Measurements from ENCODE around the gene MARK1.
A peak's percentile ranks its signal among the peaks of the same experiment; 100 is the strongest.

Gene MARK1

DNA sequence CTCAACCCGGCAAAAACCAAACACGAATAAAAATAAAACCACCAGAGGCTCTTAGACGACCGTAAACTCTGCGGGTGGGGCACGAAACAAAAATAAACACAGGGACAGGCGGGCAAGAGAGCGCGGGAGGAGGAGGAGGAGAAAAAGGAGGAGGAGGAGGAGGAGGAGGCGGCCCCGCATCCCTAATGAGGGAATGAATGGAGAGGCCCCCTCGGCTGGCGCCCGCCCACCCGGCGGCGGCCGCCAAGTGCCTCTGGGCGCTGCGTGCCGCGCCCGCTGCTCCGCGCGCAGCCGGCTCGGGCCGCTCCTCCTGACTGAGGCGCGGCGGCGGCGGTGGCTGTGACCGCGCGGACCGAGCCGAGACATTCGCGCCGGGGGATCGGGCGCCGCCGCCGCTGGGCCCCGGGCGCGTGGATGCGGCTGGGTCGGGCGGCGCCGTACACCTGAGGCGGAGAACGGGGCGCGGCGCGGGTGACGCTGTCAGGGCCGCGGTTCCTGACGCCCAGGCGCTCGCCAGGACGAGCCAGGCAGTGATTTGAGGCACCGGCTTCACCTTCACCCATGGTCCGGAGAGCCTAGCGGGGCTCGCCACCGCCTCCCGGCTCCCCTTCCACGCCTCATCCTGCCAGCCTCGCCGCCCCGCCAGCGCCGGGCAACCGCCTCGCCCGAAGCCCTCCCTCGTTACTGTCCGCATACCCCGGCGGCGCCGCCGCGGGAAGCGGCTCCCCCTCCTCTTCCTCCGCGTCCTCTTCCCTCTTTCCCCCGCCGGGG, at the start of gene MARK1:
MARK1 (plus strand) TSS at position 229 of the 771 bp plus-strand sequence. CDS start 687 bp downstream, outside the sequence.
- peak; percentile 56 for DNase-seq (ENCODE audit: low spot score)

DNA sequence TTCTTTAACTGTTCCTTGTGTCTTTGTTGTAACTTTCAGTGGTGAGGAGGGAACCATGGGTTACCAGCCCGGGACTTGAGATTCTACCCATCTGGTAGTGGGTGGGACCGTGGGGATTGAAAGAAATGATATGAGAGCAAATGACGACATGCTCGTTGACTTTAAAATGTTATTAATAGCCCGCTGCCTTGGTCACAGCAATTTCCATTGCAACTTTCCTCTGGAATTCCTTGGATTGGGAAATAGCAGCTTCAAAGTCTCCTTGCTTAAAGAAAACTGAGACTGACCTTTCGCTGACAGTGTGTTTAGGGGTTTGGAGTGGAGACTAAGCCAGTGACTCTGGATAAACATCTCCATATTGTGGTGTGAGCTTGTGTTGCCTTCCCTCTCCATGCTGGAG, 44.2 kb upstream of the MARK1 start:
- DNase-seq (ENCODE audit: low spot score): no peak

DNA sequence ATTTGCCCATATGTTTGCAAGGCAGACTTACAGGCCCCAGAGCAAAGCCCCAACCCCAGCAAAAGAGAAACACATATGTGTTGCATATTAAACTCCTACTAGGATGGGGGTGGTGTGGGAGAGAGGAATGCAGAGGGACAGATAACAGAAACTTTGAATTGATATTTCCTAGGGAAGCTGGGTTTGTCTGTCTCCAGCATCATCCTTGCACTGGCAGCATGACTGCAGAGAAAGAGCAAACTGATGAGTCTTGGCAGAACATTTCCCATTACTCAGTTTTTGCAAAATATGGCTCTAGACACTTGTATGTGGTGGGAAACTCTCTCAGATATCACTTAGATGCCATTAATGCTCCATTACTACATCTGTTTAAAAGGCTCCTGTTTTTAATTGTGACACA, 43.8 kb upstream of the MARK1 start:
- DNase-seq (ENCODE audit: low spot score): no peak

DNA sequence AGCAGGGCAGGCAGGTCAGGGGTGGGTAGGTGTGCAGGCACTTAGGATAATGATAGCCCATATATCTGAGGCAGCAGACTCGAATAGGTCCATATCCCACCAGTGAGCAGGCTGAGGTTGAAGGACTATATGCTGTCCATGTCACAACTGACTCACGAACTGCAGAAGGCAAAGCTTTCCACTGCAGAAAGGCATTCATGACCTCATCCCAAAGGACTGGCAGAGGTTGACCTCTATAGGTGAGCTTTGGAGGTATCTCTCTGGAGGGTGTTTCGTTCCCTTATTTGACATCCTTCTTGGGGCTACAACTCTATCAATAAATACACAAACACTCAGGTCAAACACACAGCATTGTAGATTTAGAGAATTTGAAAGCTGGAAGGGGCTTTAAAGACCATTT, 42.8 kb upstream of the MARK1 start:
- DNase-seq (ENCODE audit: low spot score): no peak

DNA sequence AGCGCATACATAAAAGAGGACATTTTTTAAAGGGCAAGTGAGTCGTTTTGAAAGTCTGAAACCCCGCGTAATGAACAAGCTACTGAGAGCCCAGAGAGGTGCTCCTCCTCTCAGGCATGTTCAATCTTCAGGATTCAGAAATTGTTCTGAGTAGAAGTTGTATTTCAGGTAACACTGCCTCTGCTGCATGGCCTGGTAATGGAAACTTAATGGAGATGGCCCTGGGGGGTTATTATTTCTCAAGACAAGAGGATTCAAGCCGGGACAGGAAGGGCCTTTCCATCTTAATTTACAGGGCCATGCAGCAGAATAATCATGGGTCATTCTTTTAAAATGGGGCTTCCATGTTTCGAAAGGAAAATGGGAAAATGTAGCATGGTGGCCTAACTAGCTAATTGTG, 42.1 kb upstream of the MARK1 start:
- no peak for DNase-seq (ENCODE audit: low spot score)

DNA sequence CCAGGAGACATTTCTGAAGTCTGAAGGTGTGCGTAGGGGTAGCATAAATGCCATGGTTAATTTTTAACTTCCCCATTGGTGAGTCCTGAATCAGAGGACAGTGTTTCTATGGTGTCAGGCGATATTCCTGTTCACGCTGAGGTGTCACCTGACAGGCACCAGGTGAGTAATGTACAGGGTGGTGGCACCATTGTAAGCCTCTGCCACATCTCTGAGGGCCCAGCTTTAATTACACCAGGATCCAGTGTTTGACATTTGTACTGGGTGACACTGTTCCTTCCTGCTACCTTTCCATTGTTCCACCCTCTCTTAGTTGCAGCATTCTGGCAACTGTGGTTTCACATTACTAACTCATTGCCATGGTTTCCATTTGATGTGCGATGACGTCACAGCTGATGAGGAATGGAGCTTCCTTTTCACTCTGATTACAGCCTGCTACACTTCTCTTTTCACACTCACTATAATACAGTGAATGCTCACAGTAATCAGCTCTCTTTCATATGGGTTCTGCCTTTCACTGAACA, 40.6 kb upstream of the MARK1 start:
- DNase-seq (ENCODE audit: low spot score): no peak

DNA sequence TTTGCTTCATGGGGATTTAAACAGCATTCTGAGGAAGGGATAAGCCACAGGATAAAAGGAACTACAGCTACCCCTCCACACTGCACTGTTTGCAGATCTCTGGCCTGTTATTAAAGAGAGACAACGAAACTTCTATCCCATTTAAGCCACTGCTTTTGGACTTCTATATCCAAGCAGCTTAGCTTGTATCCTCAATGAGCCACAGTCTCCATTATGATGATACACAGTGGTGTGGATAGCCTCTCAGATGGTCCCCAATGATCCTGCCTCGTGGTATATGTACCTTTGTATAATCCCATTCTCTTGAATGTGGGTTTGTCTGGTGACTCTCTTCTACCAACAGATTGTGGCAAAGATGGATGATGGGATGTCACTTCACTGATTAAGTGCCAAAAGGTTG, 36.0 kb upstream of the MARK1 start:
- no peak for DNase-seq (ENCODE audit: low spot score)

DNA sequence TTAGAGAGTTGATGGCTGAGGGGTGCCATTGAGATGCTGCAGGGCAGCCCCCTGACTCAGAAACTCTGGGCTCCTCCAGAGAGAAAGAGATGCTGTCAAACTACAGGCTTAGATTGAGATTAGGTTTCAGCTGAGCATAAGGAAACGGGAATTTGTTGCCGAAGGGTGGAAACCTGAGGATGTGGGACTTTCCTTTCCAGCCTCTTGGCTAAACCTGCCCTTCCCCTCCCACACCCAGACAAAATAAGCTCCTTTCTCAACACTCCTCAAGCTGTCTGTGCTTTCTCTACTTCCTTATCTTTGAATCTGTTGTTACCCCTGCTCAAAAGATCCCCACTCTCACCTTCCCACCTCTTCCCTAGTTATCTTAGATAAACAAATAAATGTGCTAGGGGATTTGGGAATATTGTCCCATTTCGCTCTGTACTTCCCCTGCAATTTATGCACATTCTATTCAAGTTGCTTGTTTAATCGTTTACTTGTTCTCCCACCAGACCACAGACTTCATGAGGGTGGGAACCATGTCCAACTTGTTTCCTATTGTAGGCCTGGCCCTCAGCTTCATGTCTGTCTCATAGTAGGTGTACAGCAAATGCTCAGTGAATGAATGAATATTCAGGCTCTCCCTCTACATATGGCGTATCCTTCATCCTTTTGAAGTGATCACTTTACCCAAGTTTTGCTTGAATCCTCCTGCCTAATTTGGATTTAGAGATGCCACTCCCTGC, 30.6 kb upstream of the MARK1 start:
- no peak for DNase-seq (ENCODE audit: low spot score)

DNA sequence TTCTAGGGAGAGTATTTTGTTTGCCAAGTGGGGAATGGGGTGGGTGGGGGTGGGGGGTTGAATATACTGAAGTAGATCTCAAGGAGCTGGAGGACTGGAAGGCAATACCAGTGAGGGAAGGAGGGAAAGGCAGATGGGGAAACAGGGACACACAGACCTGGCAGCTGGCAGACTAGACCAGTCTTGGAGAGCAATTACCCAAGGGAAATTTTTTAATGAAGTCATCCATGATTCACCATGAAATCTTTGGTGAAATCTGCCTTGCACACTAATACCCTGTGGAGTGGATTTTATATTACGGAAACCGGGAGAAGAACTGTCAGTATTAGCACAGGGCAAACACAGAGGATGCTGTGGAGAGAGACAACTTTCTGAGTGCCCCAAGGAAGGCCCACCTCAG, 29.7 kb upstream of the MARK1 start:
- DNase-seq (ENCODE audit: low spot score): no peak

DNA sequence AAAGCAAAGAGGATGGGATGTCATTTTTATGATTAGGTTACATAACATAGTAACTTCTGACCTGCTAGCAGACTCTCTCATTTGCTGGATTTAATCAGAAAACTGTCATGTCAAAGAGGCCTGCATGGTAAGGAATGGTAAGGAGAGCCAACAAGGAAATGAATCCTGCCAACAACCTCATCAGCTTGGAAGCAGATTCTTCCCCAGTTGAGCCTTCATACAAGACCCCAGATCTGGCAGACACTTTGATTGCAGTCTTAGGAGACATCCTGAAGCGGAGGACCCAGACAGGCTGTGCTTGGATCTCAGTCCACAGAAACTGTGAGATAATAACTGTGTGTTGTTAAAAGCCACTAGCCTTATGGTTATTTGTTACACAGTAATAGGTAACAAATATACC, 27.6 kb upstream of the MARK1 start:
- no peak for DNase-seq (ENCODE audit: low spot score)

DNA sequence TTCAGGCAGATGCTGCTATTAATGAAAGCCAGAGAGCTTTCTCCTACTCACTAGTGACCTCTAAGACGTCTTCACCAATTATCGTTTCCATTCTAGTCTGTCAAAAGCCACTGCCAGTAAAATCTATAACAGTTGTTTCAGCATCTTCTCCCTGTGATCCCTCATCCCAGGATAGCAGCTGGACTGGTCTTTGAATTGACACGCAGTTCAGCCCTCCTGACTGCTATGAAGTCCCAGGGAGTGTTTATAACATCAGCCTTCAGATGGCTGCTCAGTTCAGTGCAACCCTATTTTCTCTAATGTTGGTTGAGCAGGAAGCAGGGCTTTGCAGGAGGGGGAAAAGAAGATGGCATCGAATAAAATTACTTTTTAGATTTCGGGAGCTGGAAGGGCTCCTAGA, 23.6 kb upstream of the MARK1 start:
- DNase-seq (ENCODE audit: low spot score): no peak

DNA sequence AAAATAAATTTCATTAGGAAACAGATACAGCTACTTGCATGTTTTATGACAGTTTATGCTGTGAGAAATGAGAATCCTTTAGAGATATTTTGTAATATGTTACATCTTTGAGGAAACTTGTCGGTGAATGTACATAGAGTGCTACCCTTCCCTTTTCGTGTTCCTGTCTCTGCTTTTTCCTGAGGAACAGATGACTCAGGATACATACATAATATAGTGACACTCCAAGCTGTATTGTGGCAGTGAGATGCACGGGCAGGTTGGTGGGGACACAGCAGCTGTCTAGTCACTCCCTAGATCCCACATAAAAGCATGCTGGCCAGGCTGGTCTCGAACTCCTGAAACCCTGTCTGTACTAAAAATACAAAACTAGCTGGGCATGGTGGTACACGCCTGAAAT, 20.9 kb upstream of the MARK1 start:
- DNase-seq (ENCODE audit: low spot score): no peak

DNA sequence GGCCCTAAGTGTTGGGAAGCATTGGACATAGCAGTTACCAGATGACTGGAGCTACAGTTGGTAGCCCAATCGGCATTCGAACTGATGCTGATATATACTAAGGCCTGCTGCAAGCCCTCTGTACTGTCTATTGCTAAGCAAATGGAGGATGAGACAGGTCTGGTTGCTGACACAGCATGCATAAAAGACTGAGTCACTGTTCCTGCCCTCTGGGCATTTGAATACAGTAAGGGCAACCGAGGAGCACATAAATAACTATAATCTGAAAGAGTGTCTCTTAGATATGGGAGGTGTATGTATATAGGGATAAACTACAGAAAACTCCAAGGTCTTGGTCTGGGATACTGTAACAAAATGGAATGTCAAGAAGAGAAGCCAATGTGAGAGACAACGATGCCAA, 16.8 kb upstream of the MARK1 start:
- no peak for DNase-seq (ENCODE audit: low spot score)

DNA sequence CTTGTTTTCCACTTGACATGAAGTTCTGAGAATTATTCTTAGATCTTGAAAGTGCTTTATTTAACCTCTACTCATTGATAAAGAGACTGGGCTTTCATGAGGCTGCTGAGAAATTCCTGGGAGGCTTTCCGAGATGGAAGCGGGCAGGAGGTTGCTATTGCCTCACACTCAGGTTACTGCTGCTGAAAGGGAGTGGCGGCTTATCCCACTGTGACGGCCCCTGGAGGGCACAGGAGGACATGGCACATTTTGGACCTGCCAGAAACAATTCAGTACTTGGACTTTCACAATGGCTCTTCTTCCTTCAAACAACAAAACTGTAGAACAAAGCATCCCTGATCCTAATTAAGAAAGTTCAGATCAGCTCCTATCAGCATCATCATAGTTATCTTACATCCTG, 16.2 kb upstream of the MARK1 start:
- no peak for DNase-seq (ENCODE audit: low spot score)

DNA sequence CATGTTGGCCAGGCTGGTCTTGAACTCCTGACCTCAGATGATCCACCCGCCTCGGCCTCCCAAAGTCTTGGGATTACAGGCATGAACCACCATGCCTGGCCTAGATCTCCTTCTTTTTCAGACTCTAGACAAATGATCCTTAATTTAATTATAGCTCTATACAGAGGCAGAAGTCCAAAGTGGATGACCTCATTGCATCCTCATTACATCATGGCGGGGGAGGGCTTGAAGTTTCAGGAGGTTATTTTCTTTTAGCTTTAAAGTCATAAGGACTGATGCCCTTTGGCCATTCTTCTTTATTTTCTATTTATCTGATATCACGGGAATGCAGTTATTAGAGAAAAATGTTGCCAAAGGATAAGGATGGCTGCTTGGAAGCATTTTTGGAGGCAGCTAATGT, 14.1 kb upstream of the MARK1 start:
- DNase-seq (ENCODE audit: low spot score): no peak

DNA sequence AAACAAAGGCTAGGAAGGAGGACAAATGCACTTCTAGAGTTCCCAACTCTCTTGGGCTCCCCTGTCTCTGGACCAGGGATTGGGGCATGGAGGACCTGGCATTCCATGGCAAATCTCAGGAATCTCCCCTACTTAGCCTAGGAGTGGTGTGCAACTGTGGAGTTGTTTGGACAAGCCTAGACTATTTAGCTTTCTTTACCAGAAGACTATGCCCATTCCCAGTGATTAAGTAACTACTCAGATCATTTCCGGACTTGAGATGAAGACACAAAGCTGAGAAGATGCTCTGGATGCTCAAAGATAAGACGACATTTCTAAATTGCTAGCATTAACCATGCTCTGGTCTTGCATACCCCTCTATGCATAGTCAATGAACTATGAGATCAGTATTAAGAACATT, 13.7 kb upstream of the MARK1 start:
- no peak for DNase-seq (ENCODE audit: low spot score)

DNA sequence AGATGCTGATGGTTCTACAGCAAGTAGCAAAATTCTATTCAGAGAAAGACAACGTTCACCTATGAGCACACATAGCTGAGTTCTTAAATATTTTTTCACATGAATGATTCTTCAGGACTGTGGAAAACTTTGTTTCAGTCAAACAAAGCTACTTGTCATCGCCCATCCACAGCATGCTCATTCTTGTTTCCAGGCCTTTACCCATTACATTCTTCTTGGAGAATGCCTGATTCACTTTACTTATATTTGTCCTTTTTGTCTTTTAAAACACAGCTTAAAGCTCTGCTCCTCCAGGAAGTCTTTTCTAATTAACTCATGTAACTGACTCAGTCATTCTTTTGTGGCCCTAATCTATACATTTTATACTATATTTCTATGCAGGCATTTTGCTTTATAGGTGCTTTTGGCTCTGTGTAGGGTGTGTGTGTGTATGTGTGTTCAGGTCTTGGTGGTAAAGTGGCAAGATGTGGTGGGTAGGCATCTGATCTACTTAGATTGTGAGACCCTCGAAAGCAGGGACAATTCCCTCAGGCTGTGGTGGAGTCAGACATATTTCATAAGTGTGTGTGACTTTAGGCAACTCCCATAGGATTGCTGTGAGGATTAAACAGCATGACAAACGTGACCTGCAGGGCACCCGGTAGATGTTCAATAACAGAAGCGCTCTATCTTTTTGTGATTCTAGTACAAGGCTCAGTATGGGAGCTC, 11.8 kb upstream of the MARK1 start:
- no peak for DNase-seq (ENCODE audit: low spot score)

DNA sequence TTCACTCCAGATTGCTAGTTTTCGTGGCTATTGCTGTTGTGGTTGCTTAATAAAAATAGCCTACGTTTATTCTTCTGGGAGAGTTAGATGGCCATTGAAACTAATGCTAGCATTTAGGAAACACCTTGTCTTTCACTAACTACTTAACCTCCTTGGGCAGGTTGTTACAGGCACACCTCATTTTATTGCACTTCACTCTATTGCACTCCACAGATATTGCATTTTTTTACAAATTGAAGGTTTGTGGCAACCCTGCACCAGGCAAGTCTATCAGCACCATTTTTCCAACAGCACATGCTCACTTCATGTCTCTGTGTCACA, 11.3 kb upstream of the MARK1 start:
- no peak for DNase-seq (ENCODE audit: low spot score)

DNA sequence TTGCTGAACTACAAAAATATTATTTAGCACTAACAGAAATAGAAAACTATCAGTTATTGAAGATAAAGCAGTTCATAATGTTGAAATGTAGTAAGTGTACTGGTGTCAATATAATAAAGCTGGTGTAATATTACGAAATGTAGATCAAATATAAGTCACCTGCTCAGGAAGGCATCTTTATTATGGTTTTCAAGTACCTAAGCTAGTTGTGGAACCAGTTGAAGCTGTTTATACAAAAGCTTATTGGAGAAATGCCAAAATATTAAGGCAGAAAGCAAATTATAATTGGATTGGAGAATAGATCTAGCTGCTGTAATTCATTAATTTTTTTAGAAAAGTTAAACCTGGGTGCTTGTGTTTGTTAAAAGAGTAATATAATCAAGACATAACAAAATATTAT, 6.2 kb upstream of the MARK1 start:
- no peak for DNase-seq (ENCODE audit: low spot score)

DNA sequence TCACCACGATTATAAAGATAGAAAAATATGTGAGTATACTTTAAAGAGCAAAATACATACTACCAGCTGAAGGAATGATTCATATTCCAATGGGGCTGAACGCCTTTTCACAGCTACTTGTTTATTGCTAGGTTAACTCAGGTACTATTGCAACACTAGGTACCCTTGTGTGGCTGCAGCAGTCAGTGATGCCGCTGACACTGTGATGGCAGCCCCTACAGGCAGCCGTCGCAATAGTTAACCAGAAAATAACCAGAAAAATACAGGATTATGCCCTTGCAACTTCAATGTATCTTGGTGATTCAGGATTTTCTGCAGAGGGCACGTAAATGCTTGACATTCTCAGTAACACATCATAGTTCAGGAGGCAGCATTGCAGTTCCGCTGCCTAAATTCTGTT, 1.6 kb upstream of the MARK1 start:
- DNase-seq (ENCODE audit: low spot score): peak; percentile 6

DNA sequence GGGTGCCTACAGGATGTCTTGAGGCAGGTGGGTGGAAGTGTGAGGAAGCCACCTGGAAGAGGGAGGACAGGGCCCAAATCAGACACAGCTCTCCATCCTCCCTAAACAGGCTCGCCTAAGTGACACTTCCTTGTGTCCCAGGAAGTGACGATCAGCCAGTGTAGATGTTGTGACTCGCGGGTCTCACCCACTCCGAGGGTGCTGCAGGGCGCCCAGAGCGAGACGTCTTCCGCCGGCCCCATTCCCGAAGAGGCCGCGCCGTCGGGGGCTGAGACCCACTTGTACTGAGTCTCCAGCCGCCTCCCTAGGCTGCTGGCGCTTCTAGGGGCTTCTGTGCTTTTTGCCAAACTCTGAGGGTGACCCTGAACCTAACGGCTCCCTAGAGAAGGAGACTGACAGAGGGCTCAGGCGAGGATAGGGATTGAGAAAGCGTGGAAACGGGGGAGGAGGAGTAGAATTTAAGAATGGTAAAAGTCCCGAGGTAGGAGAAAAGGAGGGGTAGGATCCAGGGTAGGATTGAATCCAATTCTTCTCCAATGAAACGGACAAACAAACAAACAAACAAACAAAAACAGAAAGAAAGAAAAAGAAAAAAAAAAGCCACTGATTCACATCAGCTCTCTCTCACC, 543 bp upstream of the MARK1 start:
- peak; percentile 37 for DNase-seq (ENCODE audit: low spot score)

DNA sequence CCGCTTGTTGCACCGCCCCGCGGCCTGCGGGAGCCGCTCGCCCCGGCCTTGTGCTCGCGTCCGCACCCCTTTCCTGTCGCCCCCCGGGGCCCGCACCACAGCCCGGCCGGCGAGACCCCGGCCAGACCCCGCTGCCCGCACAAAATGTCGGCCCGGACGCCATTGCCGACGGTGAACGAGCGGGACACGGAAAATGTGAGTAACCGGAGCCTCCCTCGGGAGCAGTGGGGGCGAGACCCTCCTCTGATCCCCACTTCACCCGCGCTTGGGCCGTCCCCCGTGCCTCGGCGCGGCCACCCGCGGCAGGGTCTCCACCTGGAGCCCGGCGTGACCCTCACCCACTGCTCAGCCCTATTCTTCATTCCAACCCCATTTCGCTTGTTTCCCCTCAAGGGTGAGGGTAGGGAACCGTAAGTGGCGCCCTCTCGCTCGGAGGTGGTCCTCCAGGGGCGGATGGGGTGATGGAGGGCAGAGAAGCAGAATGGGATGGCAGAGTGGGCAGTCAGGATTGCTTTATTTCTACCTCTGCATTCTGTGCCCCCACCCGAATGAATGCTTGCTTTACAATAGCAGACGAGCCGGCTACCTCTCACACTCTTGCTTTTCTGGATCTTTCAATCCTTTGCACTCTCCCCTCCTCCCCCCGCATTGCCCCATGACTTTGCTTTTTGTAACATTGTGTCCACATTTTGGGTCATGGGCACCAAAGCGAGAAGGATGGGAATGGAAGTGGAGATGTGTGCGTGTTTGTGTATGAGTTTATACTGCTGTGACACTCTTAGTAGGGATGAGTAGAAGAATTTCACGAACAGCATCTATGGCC, 954 bp downstream of the MARK1 start:
- DNase-seq (ENCODE audit: low spot score): peak; percentile 9

All from germinal center (tissue), 1 donor.